Transverse colon (tissue), 4 donors: ENCODE measurements around the gene CTDP1. TPM values are rescaled to one million over a fixed set of nuclear protein-coding genes. Genes with fewer than 3 reads are reported as not detected.

Experiments used
- DNase-seq: peaks from one replicate; pipeline ENCODE4 v3.0.0-alpha.2; 2019
- H3K27ac ChIP-seq, 4 donors: fragments of 200-600 bp; sonication (generic); 2 replicates each; pipeline ENCODE4 v1.5.1; 2016 to 2018; ENCODE audit warnings: inconsistent platforms in 4 of 4
- H3K27me3 ChIP-seq: fragments of 200-600 bp; sonication (generic); 2 replicates; pipeline ENCODE4 v1.5.1; 2017; ENCODE audit warnings: inconsistent platforms
- H3K36me3 ChIP-seq, 4 donors: fragments of 200-600 bp; sonication (generic); 2 replicates each; pipeline ENCODE4 v1.5.1; 2017 to 2019; ENCODE audit warnings: inconsistent platforms in 4 of 4
- H3K4me1 ChIP-seq, 4 donors: fragments of 200-600 bp; sonication (generic); 2 replicates each; pipeline ENCODE4 v1.5.1; 2017 to 2020; ENCODE audit warnings: inconsistent platforms in 4 of 4
- H3K4me3 ChIP-seq, 4 donors: fragments of 200-600 bp; sonication (generic); 1 replicate in 1 of 4; 2 replicates in 3 of 4; pipeline versions ENCODE4 v1.5.1 to v1.6.1; 2017 to 2019; ENCODE audit warnings: inconsistent platforms in 4 of 4
- H3K9me3 ChIP-seq, 2 donors: fragments of 200-600 bp; sonication (generic); 2 replicates each; pipeline ENCODE4 v1.5.1; 2017 to 2019; ENCODE audit warnings: inconsistent platforms in 2 of 2
- CTCF ChIP-seq, 5 experiments: fragments of 200-600 bp in 3 of 5; fragments of 450-650 bp in 2 of 5; sonication (generic) in 3 of 5; IDR thresholded peaks; 1 replicate in 2 of 5; 2 replicates in 3 of 5; pipeline ENCODE4 v1.5.1; 2016 to 2017; ENCODE audit warnings: antibody characterized with exemption in 5 of 5, inconsistent platforms in 3 of 5, mild to moderate bottlenecking in 2 of 5, moderate library complexity in 1 of 5
- EP300 ChIP-seq: sonication (generic); formaldehyde crosslinking; IDR thresholded peaks from one replicate; pipeline ENCODE4 v1.6.1; 2017; ENCODE audit warnings: antibody characterized with exemption, low read depth
- POLR2A ChIP-seq: fragments of 450-650 bp; IDR thresholded peaks from one replicate; pipeline ENCODE4 v1.6.1; 2016; ENCODE audit warnings: antibody characterized with exemption, mild to moderate bottlenecking, moderate library complexity
- POLR2AphosphoS5 ChIP-seq, 3 donors: sonication (generic); formaldehyde crosslinking; IDR thresholded peaks; one replicate each; pipeline ENCODE4 v1.6.1; 2016; ENCODE audit warnings: antibody characterized with exemption in 3 of 3
- WGBS, 2 donors: methylation state at CpG; one replicate each; pipeline ENCODE4 v1.1.5; 2018; ENCODE audit warnings: low coverage in 1 of 2; 5-methylcytosine and 5-hydroxymethylcytosine counted together
- in situ Hi-C, 4 donors: fragments of 200-750 bp; cut with MboI; loops; one replicate each; pipeline versions ENCODE4 v1.15.0 to v1.15.1; 2017; ENCODE audit warnings: low sequenced_read_pairs in 3 of 4, low pct_ligation_motif_present in 1 of 4, low pct_unique_long_range_greater_than_20kb in 1 of 4
- intact Hi-C: fragments of 100-400 bp; cut with DNase I; formaldehyde crosslinking; loops from one replicate; pipeline ENCODE4 v1.15.1; 2023; ENCODE audit warnings: low total_unique reads
- total RNA-seq, 4 donors: library from RNA; depleted of rRNA; stranded (reverse); fragments of >200 nt; gene quantifications; one replicate each; pipeline ENCODE4 v1.1.0, GENCODE V29; 2016

CTDP1 gene
- total RNA-seq, 4 donors from 2014 or later: 30.6 to 120 (median 49.3) TPM

GRCh38 chr18:79684787-79685186 is 5.2 kb downstream of the CTDP1 start:
- Histone ChIP-seq H3K9me3 (no peaks in the 10 kb centered on the region), H3K4me1 (peaks cover 9 to 42% (median 28%) of the 10 kb centered on the region in 4 donors), H3K4me3 (no peak overlapping the region), H3K36me3 (no peaks in the 10 kb centered on the region), H3K27ac (no peak overlapping the region), H3K27me3 (no peaks in the 10 kb centered on the region)
- 71 to 83% methylated on average over 11 to 13 of the region's 13 CpGs for WGBS, 2 donors
- TF ChIP-seq POLR2AphosphoS5 (IDR thresholded peaks at IDR 0.05) (no peak), POLR2A (no peak)
- intact Hi-C loops (no loop called here), in situ Hi-C loops (no loop called here)
- no peak for DNase-seq

GRCh38 chr18:79685281-79685680 is 5.7 kb downstream of the CTDP1 start:
- H3K27me3 ChIP-seq: no peaks in the 10 kb centered on the region
- 66 to 82% methylated on average over 2 to 8 of the region's 8 CpGs for WGBS, 2 donors
- no peak for TF ChIP-seq POLR2A
- TF ChIP-seq EP300: no peak
- TF ChIP-seq CTCF (IDR thresholded peaks at IDR 0.05): no peak
- TF ChIP-seq POLR2AphosphoS5 (IDR thresholded peaks at IDR 0.05): no peak
- no peak overlapping the region for H3K4me3 ChIP-seq
- H3K36me3 ChIP-seq: no peaks in the 10 kb centered on the region
- peaks cover 9 to 42% (median 27%) of the 10 kb centered on the region in 4 donors for H3K4me1 ChIP-seq
- no peak for DNase-seq
- in situ Hi-C loops (no loop called here), intact Hi-C loops (no loop called here)
- H3K27ac ChIP-seq: no peak overlapping the region
- no peaks in the 10 kb centered on the region for H3K9me3 ChIP-seq

- in situ Hi-C loops: no loop called here
Observed at GRCh38 chr18:79685971-79686370, 6.4 kb downstream of the CTDP1 start.

GRCh38 chr18:79687806-79688205 is 8.2 kb downstream of the CTDP1 start:
- no peaks in the 10 kb centered on the region for H3K27me3 ChIP-seq
- H3K36me3 ChIP-seq: no peaks in the 10 kb centered on the region
- no peak overlapping the region for H3K4me3 ChIP-seq
- in situ Hi-C loops: no loop called here
- no peak overlapping the region for H3K27ac ChIP-seq
- 76% methylated on average over 12 of the region's 12 CpGs; no CpG with 5 or more reads in 1 of the 2 donors for WGBS, 2 donors
- H3K9me3 ChIP-seq: no peaks in the 10 kb centered on the region
- peaks cover 0 to 18% (median 3%) of the 10 kb centered on the region in 4 donors for H3K4me1 ChIP-seq
- intact Hi-C loops: no loop called here
- no peak for DNase-seq
- no peak for TF ChIP-seq CTCF (IDR thresholded peaks at IDR 0.05)
- TF ChIP-seq POLR2AphosphoS5 (IDR thresholded peaks at IDR 0.05): no peak
- TF ChIP-seq POLR2A: no peak
- TF ChIP-seq EP300: no peak

More at GRCh38 chr18:79685971-79686370, 6.4 kb downstream of the CTDP1 start:
- WGBS, 2 donors: 86% methylated on average over 7 of the region's 7 CpGs
- intact Hi-C loops: no loop called here
- H3K36me3 ChIP-seq: no peaks in the 10 kb centered on the region
- no peaks in the 10 kb centered on the region for H3K9me3 ChIP-seq
- peaks cover 4 to 36% (median 21%) of the 10 kb centered on the region in 4 donors for H3K4me1 ChIP-seq
- DNase-seq: no peak
- no peaks in the 10 kb centered on the region for H3K27me3 ChIP-seq
- H3K27ac ChIP-seq: no peak overlapping the region
- no peak overlapping the region for H3K4me3 ChIP-seq
- TF ChIP-seq POLR2AphosphoS5 (IDR thresholded peaks at IDR 0.05) (no peak), EP300 (no peak), CTCF (IDR thresholded peaks at IDR 0.05) (no peak), POLR2A (no peak)

GRCh38 chr18:79690071-79690470 is 10.5 kb downstream of the CTDP1 start:
- WGBS, 2 donors: 91 to 100% methylated on average over 1 to 6 of the region's 6 CpGs
- Histone ChIP-seq H3K9me3 (no peaks in the 10 kb centered on the region), H3K4me1 (peaks cover 0 to 10% (median 0%) of the 10 kb centered on the region in 4 donors), H3K27ac (no peak overlapping the region), H3K4me3 (no peak overlapping the region), H3K36me3 (no peaks in the 10 kb centered on the region), H3K27me3 (no peaks in the 10 kb centered on the region)
- DNase-seq: no peak
- in situ Hi-C loops (no loop called here), intact Hi-C loops (no loop called here)
- TF ChIP-seq POLR2AphosphoS5 (IDR thresholded peaks at IDR 0.05) (no peak), CTCF (IDR thresholded peaks at IDR 0.05) (no peak), POLR2A (no peak), EP300 (no peak)
